HepG2 (cell line): ENCODE data around the gene UBE2D4. TPM values are rescaled to one million over a fixed set of nuclear protein-coding genes. Genes with fewer than 3 reads are reported as not detected.
A peak's percentile ranks its signal among the peaks of the same experiment; 100 is the strongest.

Experiments used
- FOXM1 ChIP-seq: sonication (generic); formaldehyde crosslinking; IDR thresholded peaks from 2 replicates; pipeline ENCODE4 v1.5.0; 2020; ENCODE audit warnings: missing genetic modification reagents
- HOXA7 ChIP-seq: sonication (generic); formaldehyde crosslinking; IDR thresholded peaks from 2 replicates; pipeline ENCODE4 v1.8.1; 2022; ENCODE audit warnings: mild to moderate bottlenecking, missing genetic modification reagents, moderate library complexity
- KDM6A ChIP-seq: IDR thresholded peaks from 2 replicates; pipeline ENCODE4 v1.6.1; 2016; ENCODE audit warnings: low read depth
- MTF1 ChIP-seq: sonication (generic); formaldehyde crosslinking; IDR thresholded peaks from 2 replicates; pipeline ENCODE4 v1.5.0; 2020; ENCODE audit warnings: missing genetic modification reagents
- NPAS2 ChIP-seq: sonication (generic); formaldehyde crosslinking; IDR thresholded peaks from 2 replicates; pipeline ENCODE4 v1.8.0; 2022; ENCODE audit warnings: mild to moderate bottlenecking, missing genetic modification reagents, borderline replicate concordance
- RBFOX2 ChIP-seq: fragments of 200-400 bp; formaldehyde crosslinking; IDR thresholded peaks from 2 replicates; pipeline ENCODE4 v1.6.1; 2017; ENCODE audit warnings: low read depth, mild to moderate bottlenecking, low read length
- SIN3A ChIP-seq: IDR thresholded peaks from 2 replicates; pipeline ENCODE4 v1.6.1; 2011; ENCODE audit warnings: low read depth, mild to moderate bottlenecking, control low read depth, low read length, borderline replicate concordance
- SNAI1 ChIP-seq: sonication (generic); formaldehyde crosslinking; IDR thresholded peaks from 2 replicates; pipeline ENCODE4 v1.5.0; 2020; ENCODE audit warnings: mild to moderate bottlenecking, missing genetic modification reagents, borderline replicate concordance
- TAF15 ChIP-seq: fragments of 200-400 bp; formaldehyde crosslinking; IDR thresholded peaks from one replicate; pipeline ENCODE4 v1.6.1; 2018; ENCODE audit warnings: mild to moderate bottlenecking, low read depth, low read length; ENCODE audit not compliant: poor library complexity, severe bottlenecking
- TEAD3 ChIP-seq: optimal IDR thresholded peaks from 2 replicates; pipeline ENCODE3; 2016; ENCODE audit warnings: borderline replicate concordance
- TFDP1 ChIP-seq: IDR thresholded peaks from 2 replicates; pipeline ENCODE4 v1.6.1; 2016; ENCODE audit warnings: missing compliant biosample characterization, missing genetic modification reagents, borderline replicate concordance
- ZBTB14 ChIP-seq: sonication (generic); formaldehyde crosslinking; IDR thresholded peaks from 2 replicates; pipeline ENCODE4 v1.4.0; 2020; ENCODE audit warnings: missing genetic modification reagents
- ZBTB39 ChIP-seq: sonication (generic); formaldehyde crosslinking; IDR thresholded peaks from 2 replicates; pipeline ENCODE4 v1.5.0; 2020; ENCODE audit warnings: missing genetic modification reagents
- ZFP36 ChIP-seq: fragments of 150-350 bp; IDR thresholded peaks from 2 replicates; pipeline ENCODE4 v1.6.1; 2018; ENCODE audit warnings: borderline replicate concordance, low read length, low read depth; ENCODE audit not compliant: partially characterized antibody
- ZFP90 ChIP-seq: sonication (generic); formaldehyde crosslinking; IDR thresholded peaks from 2 replicates; pipeline ENCODE4 v1.8.0; 2022; ENCODE audit warnings: missing genetic modification reagents, mild to moderate bottlenecking, inconsistent platforms, borderline replicate concordance
- ZNF550 ChIP-seq: sonication (generic); formaldehyde crosslinking; IDR thresholded peaks from 2 replicates; pipeline ENCODE4 v1.4.0; 2020; ENCODE audit warnings: mild to moderate bottlenecking, missing genetic modification reagents, borderline replicate concordance
- ZNF576 ChIP-seq: sonication (generic); formaldehyde crosslinking; IDR thresholded peaks from 2 replicates; pipeline ENCODE4 v1.4.0; 2020; ENCODE audit warnings: mild to moderate bottlenecking, missing genetic modification reagents
- ZNF597 ChIP-seq: sonication (generic); formaldehyde crosslinking; IDR thresholded peaks from 2 replicates; pipeline ENCODE4 v1.5.0; 2020; ENCODE audit warnings: missing genetic modification reagents
- ZNF761 ChIP-seq: sonication (generic); formaldehyde crosslinking; conservative IDR thresholded peaks from 2 replicates; pipeline ENCODE4 v1.4.0; 2020; ENCODE audit warnings: mild to moderate bottlenecking, missing genetic modification reagents
- ZNF800 ChIP-seq: sonication (generic); formaldehyde crosslinking; IDR thresholded peaks from 2 replicates; pipeline ENCODE4 v1.4.0; 2020; ENCODE audit warnings: missing genetic modification reagents
- ZSCAN9 ChIP-seq: IDR thresholded peaks from 2 replicates; pipeline ENCODE4 v1.6.1; 2016; ENCODE audit warnings: borderline replicate concordance
- polyA plus RNA-seq, 8 experiments: library from polyadenylated mRNA; depleted of rRNA in 3 of 8; stranded (reverse) in 7 of 8; unstranded in 1 of 8; fragments of >200 nt; fragmentation: Illumina TruSeq in 4 of 8; extraction: Trizol in 4 of 8; gene quantifications; 2 replicates each; pipeline versions ENCODE4 v1.2.1 to v1.2.3, GENCODE V29; 2011 to 2016; ENCODE audit warnings: low read depth in 4 of 8, missing spikeins in 1 of 8, mixed read lengths in 1 of 8; ENCODE audit not compliant: insufficient read depth in 1 of 8
- total RNA-seq, 5 experiments: library from RNA; depleted of rRNA; stranded (reverse); fragments of >200 nt; fragmentation: Illumina TruSeq; extraction: Trizol; gene quantifications; 2 replicates each; pipeline ENCODE4 v1.2.3, GENCODE V29; 2016; ENCODE audit warnings: low read depth in 1 of 5

UBE2D4 gene
- total and polyA plus RNA-seq, 2 of the 13 experiments (the other 11 are each of a cell fraction or from before 2014, with no cell fraction given): 9.9 to 16.0 TPM

GRCh38 chr7:43906331-43907010, 19.8 kb upstream of the UBE2D4 start, which contains the start of gene URGCP (continued):
- TF ChIP-seq ZBTB39 (CRISPR knock-in tag) (no peak), TAF15 (no peak), NPAS2 (CRISPR knock-in tag) (no peak), SIN3A (no peak), ZNF576 (CRISPR knock-in tag) (no peak), ZNF550 (CRISPR knock-in tag) (no peak), ZFP90 (no peak), HOXA7 (CRISPR knock-in tag) (no peak), ZBTB14 (0 out of 2 replicates have a peak, but pooled peaks have one; percentile 20), KDM6A (CRISPR knock-in tag) (no peak), SNAI1 (CRISPR knock-in tag) (no peak), ZFP36 (no peak), RBFOX2 (peak; percentile 79), FOXM1 (CRISPR knock-in tag) (no peak), TFDP1 (CRISPR knock-in tag) (peak; percentile 14; the same call in 1 of the 2 replicates), ZNF761 (CRISPR knock-in tag) (no peak), TEAD3 (CRISPR knock-in tag) (no peak), MTF1 (CRISPR knock-in tag) (no peak), ZNF597 (CRISPR knock-in tag) (no peak), ZSCAN9 (CRISPR knock-in tag) (no peak), ZNF800 (CRISPR knock-in tag) (no peak)
